Loucy (cell line): ENCODE results near the gene HEMGN.
A peak's percentile ranks its signal among the peaks of the same experiment; 100 is the strongest.

Experiments
- H2AFZ ChIP-seq: fragments of 200-600 bp; sonication (generic); 2 replicates; pipeline ENCODE4 v1.6.0; 2016; ENCODE audit warnings: antibody characterized with exemption, mild to moderate bottlenecking, low read length, moderate library complexity
- H3F3A ChIP-seq: fragments of 200-600 bp; 2 replicates; pipeline ENCODE4 v1.6.0; 2016; ENCODE audit warnings: antibody characterized with exemption, low read depth, mild to moderate bottlenecking
- H3K27me3 ChIP-seq: fragments of 200-600 bp; sonication (generic); 2 replicates; pipeline ENCODE4 v1.6.1; 2014; ENCODE audit warnings: low read length, mild to moderate bottlenecking; ENCODE audit not compliant: insufficient read depth, poor library complexity, severe bottlenecking
- H3K36me3 ChIP-seq: fragments of 200-600 bp; sonication (generic); 2 replicates; pipeline ENCODE4 v1.6.1; 2016; ENCODE audit warnings: low read length; ENCODE audit not compliant: insufficient read depth
- H3K4me1 ChIP-seq: fragments of 200-600 bp; sonication (generic); 2 replicates; pipeline ENCODE4 v1.5.1; 2014; ENCODE audit warnings: low read length, mild to moderate bottlenecking; ENCODE audit not compliant: insufficient read depth, poor library complexity, severe bottlenecking
- H3K4me2 ChIP-seq: fragments of 200-600 bp; sonication (generic); 2 replicates; pipeline ENCODE4 v1.6.0; 2014; ENCODE audit warnings: antibody characterized with exemption, low read length, low read depth, mild to moderate bottlenecking; ENCODE audit not compliant: poor library complexity, severe bottlenecking
- H3K4me3 ChIP-seq: fragments of 200-600 bp; sonication (generic); 2 replicates; pipeline ENCODE4 v1.5.1; 2014; ENCODE audit warnings: low read length, mild to moderate bottlenecking, mixed read lengths; ENCODE audit not compliant: poor library complexity, severe bottlenecking
- H3K79me2 ChIP-seq: fragments of 200-600 bp; sonication (generic); 2 replicates; pipeline ENCODE4 v1.6.1; 2014; ENCODE audit warnings: low read length; ENCODE audit not compliant: insufficient read depth
- H3K9ac ChIP-seq: fragments of 200-600 bp; sonication (generic); 2 replicates; pipeline ENCODE4 v1.6.0; 2014; ENCODE audit warnings: mild to moderate bottlenecking, low read depth, low read length, moderate library complexity; ENCODE audit not compliant: poor library complexity, severe bottlenecking
- H3K9me2 ChIP-seq: fragments of 200-600 bp; sonication (generic); replicated peaks from 2 replicates; pipeline ENCODE4 v1.6.1; 2016; ENCODE audit warnings: low read depth, low read length, mixed read lengths
- H3K9me3 ChIP-seq: fragments of 200-600 bp; sonication (generic); 2 replicates; pipeline ENCODE4 v1.6.1; 2014; ENCODE audit warnings: mild to moderate bottlenecking, antibody characterized with exemption, low read length, low read depth; ENCODE audit not compliant: insufficient read depth
- H4K20me1 ChIP-seq: fragments of 200-600 bp; sonication (generic); 2 replicates; pipeline ENCODE4 v1.6.0; 2014; ENCODE audit warnings: antibody characterized with exemption, low read length, mild to moderate bottlenecking; ENCODE audit not compliant: insufficient read depth, poor library complexity, severe bottlenecking
- CTCF ChIP-seq: fragments of 200-600 bp; sonication (generic); conservative IDR thresholded peaks from 2 replicates; pipeline ENCODE4 v1.5.1; 2014; ENCODE audit warnings: mild to moderate bottlenecking, antibody characterized with exemption, low read length
- EZH2phosphoT487 ChIP-seq: fragments of 200-600 bp; IDR thresholded peaks from 2 replicates; pipeline ENCODE4 v1.6.1; 2018; ENCODE audit warnings: antibody characterized with exemption, mild to moderate bottlenecking, moderate library complexity, borderline replicate concordance

Gene HEMGN

GRCh38 chr9:97930972-97931371 lies 7.0 kb downstream of the HEMGN start:
- Histone ChIP-seq H3K27me3 (no peaks in the 10 kb centered on the region), H3K9ac (peak overlapping the region; percentile 60), H3K9me2 (no peaks in the 10 kb centered on the region), H3K4me1 (peaks cover 74% of the 10 kb centered on the region), H3K79me2 (peaks cover 91% of the 10 kb centered on the region), H3F3A (peaks cover 13% of the 10 kb centered on the region; the same call in 1 of the 2 replicates), H3K4me3 (peak overlapping the region; percentile 70), H2AFZ (no peak overlapping the region), H3K4me2 (peak overlapping the region; percentile 81), H4K20me1 (peaks cover 17% of the 10 kb centered on the region), H3K9me3 (no peaks in the 10 kb centered on the region), H3K36me3 (peaks cover 33% of the 10 kb centered on the region; the same call in 1 of the 2 replicates)
- TF ChIP-seq EZH2phosphoT487 (no peak), CTCF (no peak)

DNA sequence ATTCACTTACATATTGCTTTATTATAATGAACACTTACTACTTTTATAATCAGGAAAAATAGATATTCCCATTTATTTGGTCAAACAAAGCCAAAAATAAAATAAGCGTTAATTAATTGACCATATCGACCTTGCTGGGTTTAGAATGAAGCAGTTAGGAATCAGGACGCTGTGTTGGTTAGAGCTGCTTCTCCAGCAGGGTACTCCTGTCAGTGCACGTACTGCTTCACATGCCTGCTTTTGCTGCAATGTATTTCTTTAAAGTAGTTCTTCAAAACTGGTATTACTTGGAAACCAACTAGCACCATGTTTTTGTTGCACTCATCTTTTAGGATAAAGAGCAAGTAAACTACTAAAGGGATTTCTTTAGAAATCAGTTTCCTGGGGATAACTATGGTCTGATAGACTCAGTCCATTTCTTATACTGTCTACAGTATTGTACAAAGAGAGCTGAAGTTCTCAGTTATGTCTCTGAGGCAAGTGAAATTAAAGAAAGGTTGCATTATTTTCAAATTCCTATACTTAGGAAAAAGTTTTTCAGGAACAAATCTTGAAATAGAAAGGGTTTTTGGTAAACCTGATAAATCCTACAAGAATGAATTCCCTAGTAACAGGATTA lies 8.9 kb downstream of the HEMGN start:
- no peak for TF ChIP-seq CTCF
- TF ChIP-seq EZH2phosphoT487, result no peak
- H3K9me3 ChIP-seq, result no peaks in the 10 kb centered on the region
- no peaks in the 10 kb centered on the region for H3K27me3 ChIP-seq
- H3K4me1 ChIP-seq, result peaks cover 56% of the 10 kb centered on the region
- no peaks in the 10 kb centered on the region for H3K9me2 ChIP-seq
- H4K20me1 ChIP-seq, result peaks cover 17% of the 10 kb centered on the region
- peak overlapping the region; percentile 70 for H3K4me3 ChIP-seq
- H3K4me2 ChIP-seq, result peak overlapping the region; percentile 81
- peaks cover 13% of the 10 kb centered on the region; the same call in 1 of the 2 replicates for H3F3A ChIP-seq
- H3K79me2 ChIP-seq, result peaks cover 74% of the 10 kb centered on the region
- no peak overlapping the region for H2AFZ ChIP-seq
- peaks cover 34% of the 10 kb centered on the region; the same call in 1 of the 2 replicates for H3K36me3 ChIP-seq
- peak overlapping the region; percentile 60 for H3K9ac ChIP-seq

- Histone ChIP-seq H3K27me3 (no peaks in the 10 kb centered on the region), H4K20me1 (peaks cover 13% of the 10 kb centered on the region), H3K4me3 (no peak overlapping the region), H3K79me2 (peaks cover 47% of the 10 kb centered on the region), H2AFZ (no peak overlapping the region), H3K9ac (no peak overlapping the region), H3K4me2 (peak overlapping the region; percentile 81), H3K4me1 (peaks cover 36% of the 10 kb centered on the region), H3K9me2 (no peaks in the 10 kb centered on the region), H3K36me3 (peaks cover 33% of the 10 kb centered on the region; the same call in 1 of the 2 replicates), H3F3A (peaks cover 4% of the 10 kb centered on the region; the same call in 1 of the 2 replicates), H3K9me3 (no peaks in the 10 kb centered on the region)
- TF ChIP-seq EZH2phosphoT487, result no peak
- no peak for TF ChIP-seq CTCF
These were observed 12.3 kb downstream of the HEMGN start for GRCh38 chr9:97925497-97926334.
